Measurements from ENCODE around the gene TMX2.

The TMX2 gene

DNA sequence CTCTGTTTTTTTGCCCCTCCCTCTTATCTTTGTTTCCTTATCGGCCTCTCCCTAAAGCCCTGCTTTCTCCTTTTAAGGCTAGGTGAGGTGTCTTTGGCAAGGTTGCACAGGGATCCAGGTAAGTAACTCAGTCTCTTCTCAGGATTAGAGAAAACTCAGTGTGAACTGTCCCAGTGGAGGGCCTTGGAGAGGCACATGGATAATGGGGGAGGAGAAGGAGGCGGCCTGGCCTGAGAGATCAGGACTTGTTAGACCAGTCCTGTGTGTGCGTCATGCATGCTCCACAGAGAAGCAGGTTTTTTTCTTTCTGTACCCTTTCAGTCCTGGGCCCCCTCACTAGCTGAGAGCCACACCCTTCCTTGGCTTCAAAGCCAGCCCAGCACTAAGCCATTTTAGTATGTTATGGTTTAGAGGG is 69.1 kb downstream of the TMX2 start:
- TF ChIP-seq, protein P1, sequence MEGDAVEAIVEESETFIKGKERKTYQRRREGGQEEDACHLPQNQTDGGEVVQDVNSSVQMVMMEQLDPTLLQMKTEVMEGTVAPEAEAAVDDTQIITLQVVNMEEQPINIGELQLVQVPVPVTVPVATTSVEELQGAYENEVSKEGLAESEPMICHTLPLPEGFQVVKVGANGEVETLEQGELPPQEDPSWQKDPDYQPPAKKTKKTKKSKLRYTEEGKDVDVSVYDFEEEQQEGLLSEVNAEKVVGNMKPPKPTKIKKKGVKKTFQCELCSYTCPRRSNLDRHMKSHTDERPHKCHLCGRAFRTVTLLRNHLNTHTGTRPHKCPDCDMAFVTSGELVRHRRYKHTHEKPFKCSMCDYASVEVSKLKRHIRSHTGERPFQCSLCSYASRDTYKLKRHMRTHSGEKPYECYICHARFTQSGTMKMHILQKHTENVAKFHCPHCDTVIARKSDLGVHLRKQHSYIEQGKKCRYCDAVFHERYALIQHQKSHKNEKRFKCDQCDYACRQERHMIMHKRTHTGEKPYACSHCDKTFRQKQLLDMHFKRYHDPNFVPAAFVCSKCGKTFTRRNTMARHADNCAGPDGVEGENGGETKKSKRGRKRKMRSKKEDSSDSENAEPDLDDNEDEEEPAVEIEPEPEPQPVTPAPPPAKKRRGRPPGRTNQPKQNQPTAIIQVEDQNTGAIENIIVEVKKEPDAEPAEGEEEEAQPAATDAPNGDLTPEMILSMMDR (IDR thresholded peaks at IDR 0.05; ENCODE audit: low read depth, low read length) = no peak
- no peak overlapping the region for H3K4me3 ChIP-seq (ENCODE audit: low read depth, low read length)
- no peak for DNase-seq (ENCODE audit: low read depth, low spot score)
- in situ Hi-C loops (cut with HindIII; ENCODE audit: low sequenced_read_pairs) = no loop called here

DNA sequence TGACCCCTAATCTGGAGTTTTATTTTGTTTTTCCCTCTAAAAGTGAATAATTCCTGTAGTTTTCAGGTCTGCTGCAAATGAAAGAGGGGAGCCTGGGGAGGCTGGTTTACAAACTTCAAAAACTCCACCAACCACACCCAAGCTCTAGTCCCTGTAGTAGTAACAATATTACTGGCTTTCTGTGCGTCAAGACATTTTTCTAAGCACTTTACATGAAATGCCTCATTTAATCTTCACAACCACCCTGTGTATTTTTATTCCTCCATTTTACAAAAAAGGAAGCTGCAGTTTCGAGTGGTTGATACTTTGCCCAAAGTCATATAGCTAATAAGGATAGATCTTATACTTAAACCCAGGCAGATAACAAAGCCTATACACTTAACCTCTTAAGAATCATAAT is 72.7 kb downstream of the TMX2 start:
- in situ Hi-C loops (cut with HindIII; ENCODE audit: low sequenced_read_pairs) = no loop called here
- no peak overlapping the region for H3K4me3 ChIP-seq (ENCODE audit: low read depth, low read length)
- TF ChIP-seq, protein P1 (IDR thresholded peaks at IDR 0.05; ENCODE audit: low read depth, low read length) = no peak
- DNase-seq (ENCODE audit: low read depth, low spot score) = no peak

DNA sequence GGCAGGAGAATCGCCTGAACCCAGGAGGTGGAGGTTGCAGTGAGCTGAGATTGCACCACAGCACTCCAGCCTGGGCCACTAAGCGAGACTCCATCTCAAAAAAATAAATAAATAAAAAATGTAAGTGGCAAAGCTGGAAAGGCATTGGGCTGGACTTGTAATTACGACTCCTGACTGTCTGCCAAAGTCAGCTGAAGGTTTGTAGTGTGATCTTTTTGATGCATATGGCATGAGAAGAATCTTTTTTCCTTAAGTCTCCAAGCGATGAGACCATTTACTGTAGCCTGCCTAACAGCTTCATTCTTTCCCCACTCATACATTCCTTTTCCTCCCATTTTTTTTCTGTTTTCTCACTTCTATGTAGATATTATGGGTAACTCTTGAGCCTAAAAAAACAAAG is 74.0 kb downstream of the TMX2 start:
- TF ChIP-seq, protein P1 (IDR thresholded peaks at IDR 0.05; ENCODE audit: low read depth, low read length) = no peak
- H3K4me3 ChIP-seq (ENCODE audit: low read depth, low read length) = no peak overlapping the region
- peak; percentile 22 for DNase-seq (ENCODE audit: low read depth, low spot score)
- in situ Hi-C loops (cut with HindIII; ENCODE audit: low sequenced_read_pairs) = no loop called here

DNA sequence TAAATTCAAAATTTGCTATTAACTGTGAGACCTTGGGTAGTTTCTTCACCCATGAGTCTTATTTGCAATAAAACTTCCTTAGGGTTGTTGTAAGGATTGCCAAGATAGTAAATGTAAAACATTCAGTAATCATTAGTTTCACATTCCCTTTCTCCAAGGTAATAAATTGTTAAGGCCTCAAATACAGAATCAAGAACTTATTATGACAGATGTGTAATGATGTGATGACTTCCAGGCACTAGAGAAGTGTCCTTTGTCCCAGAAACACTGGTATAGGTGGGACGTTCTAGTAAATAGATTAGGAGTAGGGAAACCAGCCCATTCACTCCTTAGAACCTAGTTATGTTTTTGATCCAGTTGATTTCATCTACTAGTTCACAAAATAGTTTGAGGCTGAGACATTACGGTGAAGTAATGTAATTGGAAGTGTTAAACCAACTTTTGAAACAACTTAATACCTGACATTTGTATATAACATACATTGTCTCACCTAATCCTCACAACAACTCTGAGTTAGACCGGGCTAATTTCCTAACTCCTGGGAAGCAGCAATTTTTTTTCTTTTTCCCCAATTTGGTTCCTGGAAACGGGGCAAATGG is 74.7 kb downstream of the TMX2 start:
- no peak overlapping the region for H3K4me3 ChIP-seq (ENCODE audit: low read depth, low read length)
- TF ChIP-seq, protein P1 (IDR thresholded peaks at IDR 0.05; ENCODE audit: low read depth, low read length) = no peak
- DNase-seq (ENCODE audit: low read depth, low spot score) = no peak
- in situ Hi-C loops (cut with HindIII; ENCODE audit: low sequenced_read_pairs) = no loop called here

DNA sequence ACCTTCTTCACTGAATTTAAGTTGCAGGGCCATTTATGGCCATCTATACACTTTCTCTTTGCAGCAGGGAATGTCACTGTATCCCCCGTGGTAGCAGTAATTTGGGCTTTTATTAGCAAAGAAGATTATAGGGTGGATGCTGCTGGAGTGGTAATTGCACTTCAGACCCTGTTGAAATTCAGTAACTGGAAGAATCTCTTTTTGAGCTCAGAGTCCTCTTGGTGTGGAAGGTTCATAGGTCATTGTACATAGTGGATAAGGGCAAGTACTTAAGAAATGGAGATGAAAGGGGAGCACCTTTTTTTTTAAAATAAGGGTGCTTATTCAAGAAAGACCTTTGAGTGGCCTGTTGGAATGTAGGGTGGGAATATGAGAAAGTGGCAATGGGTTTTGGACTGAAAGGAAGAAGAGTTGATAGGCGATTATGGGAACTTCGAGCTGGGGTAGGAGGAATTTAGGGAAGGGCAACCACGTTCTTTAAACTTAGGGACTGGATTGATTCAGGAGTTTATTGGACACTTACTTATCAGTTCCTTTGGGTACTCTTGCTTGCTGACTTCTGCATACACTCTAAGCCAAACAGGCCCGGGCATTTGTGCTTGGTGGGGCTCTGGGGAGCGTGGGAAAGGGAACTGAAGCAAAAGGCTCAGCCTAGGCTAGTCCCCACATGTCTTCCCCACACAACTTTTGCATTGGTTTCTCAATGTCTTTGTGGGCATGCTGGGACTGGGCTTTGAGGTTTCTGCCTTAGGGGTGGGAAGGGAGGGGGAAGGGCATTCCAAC is 75.7 kb downstream of the TMX2 start:
- no peak overlapping the region for H3K4me3 ChIP-seq (ENCODE audit: low read depth, low read length)
- TF ChIP-seq, protein P1 (IDR thresholded peaks at IDR 0.05; ENCODE audit: low read depth, low read length) = no peak
- in situ Hi-C loops (cut with HindIII; ENCODE audit: low sequenced_read_pairs) = no loop called here
- no peak for DNase-seq (ENCODE audit: low read depth, low spot score)

DNA sequence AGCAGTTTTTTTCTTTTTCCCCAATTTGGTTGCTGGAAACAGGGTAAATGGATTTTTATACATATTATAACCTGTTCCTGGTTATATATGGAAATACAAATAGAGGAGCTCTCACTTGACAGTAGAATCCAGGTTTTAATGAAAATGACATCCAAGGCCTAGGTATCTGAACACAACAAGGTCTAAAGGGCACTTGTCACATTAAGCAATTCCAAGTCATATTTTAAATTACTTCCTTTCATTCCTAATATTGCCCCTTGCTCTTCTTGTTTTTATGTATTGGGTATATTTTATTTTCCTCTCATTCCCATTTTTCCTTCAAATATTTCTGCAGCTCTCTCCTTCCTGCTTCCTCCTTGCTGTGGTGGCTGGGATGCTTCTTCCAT is 76.3 kb downstream of the TMX2 start:
- no peak overlapping the region for H3K4me3 ChIP-seq (ENCODE audit: low read depth, low read length)

More for the DNA sequence above, 76.3 kb downstream of the TMX2 start:
- no peak for DNase-seq (ENCODE audit: low read depth, low spot score)
- TF ChIP-seq, protein P1 (IDR thresholded peaks at IDR 0.05; ENCODE audit: low read depth, low read length) = no peak
- in situ Hi-C loops (cut with HindIII; ENCODE audit: low sequenced_read_pairs) = no loop called here

Measured in astrocyte of the spinal cord (primary cell).